ENCODE measurements around the gene GPATCH2. TPM values are rescaled to one million over a fixed set of nuclear protein-coding genes. Genes with fewer than 3 reads are reported as not detected.

GPATCH2 gene
- total RNA-seq, 1 experiment from 2014 or later, result 11.3 TPM

- Histone ChIP-seq H3K4me2 (ENCODE audit: low read length) (no peak overlapping the region), H3K4me1 (ENCODE audit: control insufficient read depth in 1 of 2, insufficient read depth in 2 of 2, low read length in 2 of 2) (no peaks in the 10 kb centered on the region)
Measured at GRCh38 chr1:217417363-217417762, 213.5 kb downstream of the GPATCH2 start.

More at GRCh38 chr1:217417363-217417762, 213.5 kb downstream of the GPATCH2 start:
- H2AFZ ChIP-seq (ENCODE audit: low read depth, low read length, poor library complexity, severe bottlenecking), result no peak overlapping the region
- no TSS peak for BruUV-seq (replicated peaks)
- ChIA-PET CTCF (no interaction called here), RAD21 (ENCODE audit: low non-redundant PET in 1 of 2, low total read pairs in 2 of 2, uncharacterized antibody in 2 of 2, unreplicated experiment in 2 of 2) (no interaction called here), POLR2A (no interaction called here)
- DNase-seq (ENCODE audit: low read depth, low spot score) (no peak), ATAC-seq (no peak)
- no peaks in the 10 kb centered on the region for H3K9me2 ChIP-seq (ENCODE audit: insufficient read depth)
- no peaks in the 10 kb centered on the region for H3K79me2 ChIP-seq (ENCODE audit: insufficient read depth, low read length)
- no peak overlapping the region for H3K9ac ChIP-seq (ENCODE audit: low read length)
- H3K27me3 ChIP-seq (ENCODE audit: insufficient read depth, low read length), result no peaks in the 10 kb centered on the region
- H3K4me3 ChIP-seq (replicated peaks in 1 of 2; ENCODE audit: low read depth in 1 of 2, low read length in 2 of 2), result no peak overlapping the region
- intact Hi-C loops (cut with micrococcal nuclease), result no loop called here
- no peak overlapping the region for H3K27ac ChIP-seq (ENCODE audit: low read depth, low read length)
- TF ChIP-seq YY1 (IDR thresholded peaks at IDR 0.05; ENCODE audit: extremely low read depth, insufficient replicate concordance, low read depth, low read length) (no peak), POLR2AphosphoS5 (IDR thresholded peaks at IDR 0.05; ENCODE audit: low read depth, low read length) (no peak), RAD21 (IDR thresholded peaks at IDR 0.05; ENCODE audit: low read depth) (no peak), MAX (IDR thresholded peaks at IDR 0.05) (no peak), CEBPB (IDR thresholded peaks at IDR 0.05; ENCODE audit: low read depth) (no peak), SIN3A (IDR thresholded peaks at IDR 0.05; ENCODE audit: low read depth) (no peak), REST (IDR thresholded peaks at IDR 0.05; ENCODE audit: low read depth) (no peak), EZH2phosphoT487 (IDR thresholded peaks at IDR 0.05; ENCODE audit: borderline replicate concordance) (no peak), FOSL1 (IDR thresholded peaks at IDR 0.05; ENCODE audit: low read depth) (no peak), ELF1 (IDR thresholded peaks at IDR 0.05; ENCODE audit: borderline replicate concordance, low read depth) (no peak), SP1 (IDR thresholded peaks at IDR 0.05; ENCODE audit: low read depth) (no peak), ZFX (IDR thresholded peaks at IDR 0.05) (no peak), SRF (IDR thresholded peaks at IDR 0.05; ENCODE audit: low read depth) (no peak), TCF7L2 (IDR thresholded peaks at IDR 0.05; ENCODE audit: borderline replicate concordance, extremely low read depth, insufficient read depth, insufficient read length) (no peak), EGR1 (IDR thresholded peaks at IDR 0.05; ENCODE audit: low read depth) (no peak), EZH2 (IDR thresholded peaks at IDR 0.05) (no peak), POLR2A (IDR thresholded peaks at IDR 0.05; ENCODE audit: borderline replicate concordance, extremely low read depth, insufficient read depth, insufficient read length) (no peak)
- TF ChIP-seq, protein P1, sequence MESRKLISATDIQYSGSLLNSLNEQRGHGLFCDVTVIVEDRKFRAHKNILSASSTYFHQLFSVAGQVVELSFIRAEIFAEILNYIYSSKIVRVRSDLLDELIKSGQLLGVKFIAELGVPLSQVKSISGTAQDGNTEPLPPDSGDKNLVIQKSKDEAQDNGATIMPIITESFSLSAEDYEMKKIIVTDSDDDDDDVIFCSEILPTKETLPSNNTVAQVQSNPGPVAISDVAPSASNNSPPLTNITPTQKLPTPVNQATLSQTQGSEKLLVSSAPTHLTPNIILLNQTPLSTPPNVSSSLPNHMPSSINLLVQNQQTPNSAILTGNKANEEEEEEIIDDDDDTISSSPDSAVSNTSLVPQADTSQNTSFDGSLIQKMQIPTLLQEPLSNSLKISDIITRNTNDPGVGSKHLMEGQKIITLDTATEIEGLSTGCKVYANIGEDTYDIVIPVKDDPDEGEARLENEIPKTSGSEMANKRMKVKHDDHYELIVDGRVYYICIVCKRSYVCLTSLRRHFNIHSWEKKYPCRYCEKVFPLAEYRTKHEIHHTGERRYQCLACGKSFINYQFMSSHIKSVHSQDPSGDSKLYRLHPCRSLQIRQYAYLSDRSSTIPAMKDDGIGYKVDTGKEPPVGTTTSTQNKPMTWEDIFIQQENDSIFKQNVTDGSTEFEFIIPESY (IDR thresholded peaks at IDR 0.05; ENCODE audit: extremely low read depth, insufficient replicate concordance, low read length), result no peak
- TF ChIP-seq, protein P2, sequence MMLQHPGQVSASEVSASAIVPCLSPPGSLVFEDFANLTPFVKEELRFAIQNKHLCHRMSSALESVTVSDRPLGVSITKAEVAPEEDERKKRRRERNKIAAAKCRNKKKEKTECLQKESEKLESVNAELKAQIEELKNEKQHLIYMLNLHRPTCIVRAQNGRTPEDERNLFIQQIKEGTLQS (IDR thresholded peaks at IDR 0.05), result no peak
- no peaks in the 10 kb centered on the region for H4K20me1 ChIP-seq (ENCODE audit: insufficient read depth)
- H3K9me3 ChIP-seq (ENCODE audit: control insufficient read depth in 1 of 2, insufficient read depth in 1 of 2, low read depth in 1 of 2, low read length in 2 of 2), result no peaks in the 10 kb centered on the region
- H3K36me3 ChIP-seq (ENCODE audit: control insufficient read depth in 1 of 2, insufficient read depth in 2 of 2, low read length in 2 of 2), result no peaks in the 10 kb centered on the region
